Lower lobe of right lung (tissue), 2 donors: ENCODE results near the gene RAB11A. TPM values are rescaled to one million over a fixed set of nuclear protein-coding genes. Genes with fewer than 3 reads are reported as not detected.

ENCODE experiments used
- ATAC-seq, 2 donors: fragments of 200-7000 bp; cut with Tn5 transposase; one replicate each; pipeline ENCODE4 v1.9.1; 2020 to 2022; ENCODE audit warnings: mild to moderate bottlenecking in 2 of 2, moderate library complexity in 2 of 2
- DNase-seq: peaks from one replicate; pipeline ENCODE4 v3.0.0-alpha.2; 2020
- H3K27ac ChIP-seq: fragments of 200-600 bp; one replicate; pipeline ENCODE4 v1.8.0; 2022
- H3K27me3 ChIP-seq: fragments of 200-600 bp; one replicate; pipeline ENCODE4 v1.8.0; 2022; ENCODE audit warnings: low read depth
- H3K36me3 ChIP-seq: fragments of 200-600 bp; one replicate; pipeline ENCODE4 v1.8.0; 2022; ENCODE audit warnings: mild to moderate bottlenecking
- H3K4me1 ChIP-seq: fragments of 200-600 bp; one replicate; pipeline ENCODE4 v1.8.0; 2022
- H3K4me3 ChIP-seq: fragments of 200-600 bp; one replicate; pipeline ENCODE4 v1.8.0; 2022; ENCODE audit warnings: mild to moderate bottlenecking
- H3K9me3 ChIP-seq: fragments of 200-600 bp; one replicate; pipeline ENCODE4 v1.8.0; 2022
- intact Hi-C: fragments of 100-400 bp; cut with DNase I; formaldehyde crosslinking; loops from one replicate; pipeline ENCODE4 v1.11.0; 2022
- total RNA-seq: library from RNA; stranded (reverse); fragmentation: NEBNext Ultra II Directional; extraction: Animal tissue kit (Norgen Biotek cat#: 25700); gene quantifications from one replicate; pipeline ENCODE4 v1.2.1, GENCODE V29; 2021
- TF ChIP-seq, protein P1 (sequence below): fragments of 200-600 bp; IDR thresholded peaks from one replicate; pipeline ENCODE4 v1.8.0; 2022; ENCODE audit warnings: antibody characterized with exemption, mild to moderate bottlenecking
- donor health status: DM: no; HTN: yes; CAD: no; lungs with severe emphysema.

The RAB11A gene
- total RNA-seq, 1 donor from 2014 or later: 218 TPM

DNA sequence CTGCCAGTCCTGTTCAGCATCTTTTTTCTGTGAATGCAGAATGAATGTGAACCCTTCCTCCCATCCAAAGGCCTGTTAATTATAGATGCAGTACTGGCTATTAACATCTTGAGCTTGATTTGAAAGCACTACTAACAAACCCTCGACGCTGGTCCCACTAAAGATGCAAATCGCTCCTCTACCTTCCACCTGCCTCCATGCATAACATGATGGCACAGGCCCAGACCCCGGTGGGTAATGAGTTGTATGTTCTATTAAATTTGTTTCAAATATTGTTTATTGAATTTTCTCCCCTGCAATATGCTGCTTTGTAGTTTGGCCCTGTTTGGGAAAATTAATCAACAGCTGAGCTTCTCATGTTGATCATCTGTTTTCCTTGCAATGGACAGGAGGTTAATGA is 69.3 kb downstream of the RAB11A start:
- ATAC-seq: no peak
- TF ChIP-seq, protein P1, sequence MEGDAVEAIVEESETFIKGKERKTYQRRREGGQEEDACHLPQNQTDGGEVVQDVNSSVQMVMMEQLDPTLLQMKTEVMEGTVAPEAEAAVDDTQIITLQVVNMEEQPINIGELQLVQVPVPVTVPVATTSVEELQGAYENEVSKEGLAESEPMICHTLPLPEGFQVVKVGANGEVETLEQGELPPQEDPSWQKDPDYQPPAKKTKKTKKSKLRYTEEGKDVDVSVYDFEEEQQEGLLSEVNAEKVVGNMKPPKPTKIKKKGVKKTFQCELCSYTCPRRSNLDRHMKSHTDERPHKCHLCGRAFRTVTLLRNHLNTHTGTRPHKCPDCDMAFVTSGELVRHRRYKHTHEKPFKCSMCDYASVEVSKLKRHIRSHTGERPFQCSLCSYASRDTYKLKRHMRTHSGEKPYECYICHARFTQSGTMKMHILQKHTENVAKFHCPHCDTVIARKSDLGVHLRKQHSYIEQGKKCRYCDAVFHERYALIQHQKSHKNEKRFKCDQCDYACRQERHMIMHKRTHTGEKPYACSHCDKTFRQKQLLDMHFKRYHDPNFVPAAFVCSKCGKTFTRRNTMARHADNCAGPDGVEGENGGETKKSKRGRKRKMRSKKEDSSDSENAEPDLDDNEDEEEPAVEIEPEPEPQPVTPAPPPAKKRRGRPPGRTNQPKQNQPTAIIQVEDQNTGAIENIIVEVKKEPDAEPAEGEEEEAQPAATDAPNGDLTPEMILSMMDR: no peak
- Histone ChIP-seq H3K36me3 (no peaks in the 10 kb centered on the region), H3K4me1 (peaks cover 6% of the 10 kb centered on the region), H3K9me3 (no peaks in the 10 kb centered on the region), H3K4me3 (no peak overlapping the region), H3K27ac (no peak overlapping the region), H3K27me3 (no peaks in the 10 kb centered on the region)
- DNase-seq: no peak
- intact Hi-C loops: no loop called here

DNA sequence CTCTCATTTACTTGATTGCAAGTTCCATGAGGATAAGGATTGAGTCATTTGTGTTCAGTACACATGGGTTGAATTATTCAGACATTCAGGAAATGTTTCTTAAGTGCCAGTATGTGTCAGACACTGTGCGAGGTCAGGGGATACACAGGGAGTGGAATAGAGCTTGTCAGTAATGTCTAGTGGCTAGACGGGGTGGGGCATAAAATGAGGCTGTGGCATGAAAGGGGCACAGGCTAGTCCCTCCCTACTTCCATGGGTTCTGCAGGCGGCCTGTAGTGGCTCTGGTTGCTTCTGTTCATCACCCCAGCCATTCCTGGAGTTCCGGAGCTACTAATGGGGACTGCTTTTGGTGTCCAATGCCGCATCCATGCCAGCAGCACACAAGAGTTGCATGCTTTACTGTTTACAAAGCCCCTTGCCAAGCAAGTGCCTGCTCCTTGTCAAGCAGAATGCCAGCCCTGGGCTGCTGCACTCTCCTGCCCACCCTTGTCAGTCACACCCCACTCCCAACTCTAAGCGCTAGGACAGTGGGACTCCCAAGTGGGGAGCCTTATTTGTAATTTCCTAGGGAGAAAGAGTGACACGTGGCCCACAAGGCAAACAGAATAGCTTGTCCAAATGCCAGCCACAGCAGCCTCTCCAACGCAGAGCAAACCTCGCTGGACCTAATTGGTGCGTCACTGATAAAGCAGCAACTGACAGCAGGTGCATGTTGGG is 70.8 kb downstream of the RAB11A start:
- H3K9me3 ChIP-seq: no peaks in the 10 kb centered on the region
- H3K4me1 ChIP-seq: peaks cover 6% of the 10 kb centered on the region
- intact Hi-C loops: no loop called here
- no peak overlapping the region for H3K4me3 ChIP-seq
- H3K36me3 ChIP-seq: no peaks in the 10 kb centered on the region
- no peak overlapping the region for H3K27ac ChIP-seq
- no peak for DNase-seq
- ATAC-seq: peak; percentile 85 to 89
- H3K27me3 ChIP-seq: no peaks in the 10 kb centered on the region
- TF ChIP-seq, protein P1: no peak

DNA sequence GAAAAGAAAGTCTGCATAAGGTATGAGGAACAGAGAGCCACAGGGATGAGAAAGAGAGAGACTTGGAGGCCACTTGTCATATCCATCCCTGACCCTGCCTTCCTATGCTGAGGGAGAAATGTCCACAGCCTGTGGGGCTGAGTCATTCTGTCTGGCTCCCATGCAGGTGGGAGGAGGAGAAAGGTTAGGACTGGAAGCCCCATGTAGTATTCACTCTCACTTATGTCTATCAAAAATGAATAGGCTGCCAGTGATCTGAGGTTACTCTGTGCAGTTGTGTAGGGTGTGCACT is 71.3 kb downstream of the RAB11A start:
- no peak overlapping the region for H3K27ac ChIP-seq

More for the DNA sequence above, 71.3 kb downstream of the RAB11A start:
- Histone ChIP-seq H3K4me3 (no peak overlapping the region), H3K4me1 (peaks cover 6% of the 10 kb centered on the region), H3K9me3 (no peaks in the 10 kb centered on the region), H3K27me3 (no peaks in the 10 kb centered on the region), H3K36me3 (no peaks in the 10 kb centered on the region)
- DNase-seq (no peak), ATAC-seq (peak in 1 of 2 donors; percentile 52)
- intact Hi-C loops: no loop called here
- TF ChIP-seq, protein P1: no peak

Other genes starting within 250 kb of the RAB11A start
- 11.4 TPM for gene SLC24A1, start 247.6 kb upstream of the RAB11A start, total RNA-seq
- 34.6 TPM for gene DENND4A, start 77.2 kb upstream of the RAB11A start, total RNA-seq